Muscle of arm (tissue), 12 donors: Measurements from ENCODE around the gene MARS1. TPM values are rescaled to one million over a fixed set of nuclear protein-coding genes. Genes with fewer than 3 reads are reported as not detected.
"Not testable (repeated sequence)": the region's sequence is repeated elsewhere in the genome, so short reads cannot be mapped to it uniquely, and the experiment has no call there.

Experiments
- DNase-seq: peaks from one replicate; pipeline ENCODE4 v3.0.0-alpha.2; 2013
- polyA plus RNA-seq, 12 donors: library from polyadenylated mRNA; unstranded; fragments of 120-200 nt; gene quantifications; one replicate each; pipeline ENCODE4 v1.2.1, GENCODE V29; 2013; ENCODE audit not compliant: insufficient read length in 12 of 12

MARS1 gene
- polyA plus RNA-seq, 12 donors: 77.3 to 150 (median 93.0) TPM; not detected in 1

GRCh38 chr12:57548013-57548315 lies 60.1 kb downstream of the MARS1 start:
- DNase-seq: no peak

- DNase-seq: no peak
Observed at GRCh38 chr12:57548488-57548887, 60.6 kb downstream of the MARS1 start.

- DNase-seq: no peak
Observed at GRCh38 chr12:57549203-57549908, 61.5 kb downstream of the MARS1 start.

GRCh38 chr12:57549909-57550640 lies 62.2 kb downstream of the MARS1 start, which contains the start of gene KIF5A:
Gene KIF5A, plus strand, starts transcription at chr12:57550044. Its CDS starts 228 bp downstream, at chr12:57550272.
- no peak for DNase-seq

GRCh38 chr12:57550641-57551549 lies 63.0 kb downstream of the MARS1 start:
- DNase-seq: no peak

GRCh38 chr12:57551637-57552305 lies 63.9 kb downstream of the MARS1 start:
- DNase-seq: no peak

GRCh38 chr12:57552306-57552651 lies 64.4 kb downstream of the MARS1 start:
- no peak for DNase-seq

GRCh38 chr12:57552835-57553313 lies 65.0 kb downstream of the MARS1 start:
- no peak for DNase-seq

- DNase-seq: no peak
Observed at GRCh38 chr12:57553343-57554202, 65.7 kb downstream of the MARS1 start.

- no peak for DNase-seq
Observed at GRCh38 chr12:57554453-57554852, 66.6 kb downstream of the MARS1 start.

- DNase-seq: no peak
Observed at GRCh38 chr12:57554897-57555296, 67.0 kb downstream of the MARS1 start.

GRCh38 chr12:57558864-57559263 lies 71.0 kb downstream of the MARS1 start:
- no peak for DNase-seq

- DNase-seq: no peak
Observed at GRCh38 chr12:57560516-57560915, 72.6 kb downstream of the MARS1 start.

- not testable (repeated sequence) for DNase-seq
Observed at GRCh38 chr12:57561117-57561516, 73.2 kb downstream of the MARS1 start.

- no peak for DNase-seq
Observed at GRCh38 chr12:57563358-57563757, 75.5 kb downstream of the MARS1 start.

GRCh38 chr12:57564178-57564740 lies 76.4 kb downstream of the MARS1 start:
- DNase-seq: no peak
